Keratinocyte (primary cell): ENCODE data around the gene CHGA. TPM values are rescaled to one million over a fixed set of nuclear protein-coding genes. Genes with fewer than 3 reads are reported as not detected.

Source experiments
- DNase-seq: peaks from one replicate; pipeline ENCODE4 v3.0.0-alpha.2; 2011; ENCODE audit warnings: low read depth, missing footprints, low spot score
- FAIRE-seq: peaks from 2 replicates; lab custom pipeline; 2011; peaks lifted over from hg19 to GRCh38; lab: Jason Lieb, UNC
- H2AFZ ChIP-seq: 2 replicates; pipeline ENCODE4 v1.6.0; 2012; ENCODE audit warnings: low read length, control low read depth, inconsistent platforms; ENCODE audit not compliant: control insufficient read depth
- H3K27ac ChIP-seq: 2 replicates; pipeline ENCODE4 v1.5.1; 2011; ENCODE audit warnings: low read length; ENCODE audit not compliant: control insufficient read depth, insufficient read depth
- H3K27me3 ChIP-seq: 3 replicates; pipeline ENCODE4 v1.6.0; 2011; ENCODE audit warnings: low read length; ENCODE audit not compliant: control insufficient read depth, insufficient read depth; ENCODE audit errors: extremely low read depth
- H3K36me3 ChIP-seq, 2 experiments: 2 replicates in 1 of 2; 3 replicates in 1 of 2; pipeline ENCODE4 v1.5.1; 2011; ENCODE audit warnings: low read length in 2 of 2, mild to moderate bottlenecking in 1 of 2; ENCODE audit not compliant: control insufficient read depth in 2 of 2, insufficient read depth in 2 of 2; ENCODE audit errors: extremely low read depth in 1 of 2
- H3K4me1 ChIP-seq: 3 replicates; pipeline ENCODE4 v1.5.1; 2011; ENCODE audit warnings: low read length; ENCODE audit not compliant: control insufficient read depth, insufficient read depth; ENCODE audit errors: extremely low read depth
- H3K4me2 ChIP-seq: 3 replicates; pipeline ENCODE4 v1.6.0; 2011; ENCODE audit warnings: low read depth, low read length; ENCODE audit not compliant: control insufficient read depth, insufficient read depth; ENCODE audit errors: extremely low read depth
- H3K4me3 ChIP-seq, 3 experiments: fragments of 200-600 bp in 1 of 3; sonication (generic) in 1 of 3; 2 replicates in 2 of 3; 3 replicates in 1 of 3; pipeline ENCODE4 v1.5.1; 2011 to 2016; ENCODE audit warnings: low read length in 3 of 3, mild to moderate bottlenecking in 3 of 3, control low read depth in 2 of 3, inconsistent platforms in 1 of 3, low read depth in 1 of 3, mixed read lengths in 1 of 3, mixed run types in 1 of 3, moderate library complexity in 1 of 3; ENCODE audit not compliant: control insufficient read depth in 2 of 3, insufficient read depth in 2 of 3; ENCODE audit errors: extremely low read depth in 1 of 3
- H3K79me2 ChIP-seq: 2 replicates; pipeline ENCODE4 v1.6.0; 2012; ENCODE audit warnings: low read length; ENCODE audit not compliant: control insufficient read depth, insufficient read depth
- H3K9ac ChIP-seq: 3 replicates; pipeline ENCODE4 v1.6.0; 2011; ENCODE audit warnings: low read length; ENCODE audit not compliant: control insufficient read depth, insufficient read depth; ENCODE audit errors: extremely low read depth
- H3K9me1 ChIP-seq: 3 replicates; pipeline ENCODE4 v1.6.0; 2011; ENCODE audit warnings: low read length; ENCODE audit not compliant: control insufficient read depth, insufficient read depth; ENCODE audit errors: extremely low read depth
- H3K9me3 ChIP-seq: 2 replicates; pipeline ENCODE4 v1.5.1; 2012; ENCODE audit warnings: low read depth, low read length; ENCODE audit not compliant: control insufficient read depth
- H4K20me1 ChIP-seq: 3 replicates; pipeline ENCODE4 v1.6.0; 2011; ENCODE audit warnings: low read length; ENCODE audit not compliant: control insufficient read depth, insufficient read depth; ENCODE audit errors: extremely low read depth
- EZH2 ChIP-seq: IDR thresholded peaks from one replicate; pipeline ENCODE4 v1.6.1; 2012; ENCODE audit warnings: inconsistent platforms, mild to moderate bottlenecking, low read length, moderate library complexity
- dilution Hi-C: fragments of 300-500 bp; cut with MboI; formaldehyde crosslinking; loops from one replicate; pipeline ENCODE4 v1.7.0; 2020; ENCODE audit warnings: low sequenced_read_pairs; ENCODE audit not compliant: extremely low pct_ligation_motif_present
- polyA minus RNA-seq, 3 experiments: library from RNA; depleted of rRNA, polyadenylated mRNA; stranded (reverse); fragments of >200 nt; gene quantifications; 1 replicate in 1 of 3; 2 replicates in 1 of 3; 3 replicates in 1 of 3; pipeline ENCODE4 v1.2.3, GENCODE V29; 2011
- polyA plus RNA-seq, 5 experiments: library from polyadenylated mRNA; depleted of rRNA in 3 of 5; stranded (reverse) in 3 of 5; stranded (forward) in 1 of 5; unstranded in 1 of 5; fragments of >200 nt; gene quantifications; 1 replicate in 1 of 5; 2 replicates in 3 of 5; 3 replicates in 1 of 5; pipeline versions ENCODE4 v1.2.1 to v1.2.3, GENCODE V29; 2011 to 2012; ENCODE audit warnings: missing spikeins in 2 of 5, low read depth in 1 of 5, low replicate concordance in 1 of 5
- TF ChIP-seq, protein P1 (sequence below), 3 experiments: IDR thresholded peaks in 1 of 3; conservative IDR thresholded peaks in 1 of 3; optimal IDR thresholded peaks in 1 of 3; 2 replicates in 2 of 3; 3 replicates in 1 of 3; pipeline versions ENCODE3 to v1.5.1; 2011; ENCODE audit warnings: low read length in 3 of 3, mild to moderate bottlenecking in 3 of 3, moderate library complexity in 2 of 3, control low read depth in 1 of 3, inconsistent platforms in 1 of 3; ENCODE audit not compliant: insufficient read depth in 2 of 3; ENCODE audit errors: extremely low read depth in 1 of 3

The CHGA gene, protein sequence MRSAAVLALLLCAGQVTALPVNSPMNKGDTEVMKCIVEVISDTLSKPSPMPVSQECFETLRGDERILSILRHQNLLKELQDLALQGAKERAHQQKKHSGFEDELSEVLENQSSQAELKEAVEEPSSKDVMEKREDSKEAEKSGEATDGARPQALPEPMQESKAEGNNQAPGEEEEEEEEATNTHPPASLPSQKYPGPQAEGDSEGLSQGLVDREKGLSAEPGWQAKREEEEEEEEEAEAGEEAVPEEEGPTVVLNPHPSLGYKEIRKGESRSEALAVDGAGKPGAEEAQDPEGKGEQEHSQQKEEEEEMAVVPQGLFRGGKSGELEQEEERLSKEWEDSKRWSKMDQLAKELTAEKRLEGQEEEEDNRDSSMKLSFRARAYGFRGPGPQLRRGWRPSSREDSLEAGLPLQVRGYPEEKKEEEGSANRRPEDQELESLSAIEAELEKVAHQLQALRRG
- polyA plus RNA-seq (0.04 to 0.08 TPM in 2 of 3 replicates, not detected in the other), polyA minus RNA-seq (6.7 TPM in 1 of 3 replicates, not detected in the others)
- polyA plus RNA-seq (2011; ENCODE audit: low read depth), result not detected
- 0.08 TPM in 1 of 2 replicates, not detected in the other for polyA plus RNA-seq (2011; cell fraction: cytosol; rRNA removed)
- 0.14 TPM in 1 of 2 replicates, not detected in the other for polyA plus RNA-seq (2011; cell fraction: nucleus; rRNA removed)
- polyA plus RNA-seq (2012; ENCODE audit: low replicate concordance), result 0.18 TPM in 1 of 2 replicates, not detected in the other
- polyA minus RNA-seq (2011; cell fraction: cytosol; rRNA and poly(A)+ RNA removed), result not detected
- polyA minus RNA-seq (2011; cell fraction: nucleus; rRNA and poly(A)+ RNA removed), result not detected in 2 replicates

DNA sequence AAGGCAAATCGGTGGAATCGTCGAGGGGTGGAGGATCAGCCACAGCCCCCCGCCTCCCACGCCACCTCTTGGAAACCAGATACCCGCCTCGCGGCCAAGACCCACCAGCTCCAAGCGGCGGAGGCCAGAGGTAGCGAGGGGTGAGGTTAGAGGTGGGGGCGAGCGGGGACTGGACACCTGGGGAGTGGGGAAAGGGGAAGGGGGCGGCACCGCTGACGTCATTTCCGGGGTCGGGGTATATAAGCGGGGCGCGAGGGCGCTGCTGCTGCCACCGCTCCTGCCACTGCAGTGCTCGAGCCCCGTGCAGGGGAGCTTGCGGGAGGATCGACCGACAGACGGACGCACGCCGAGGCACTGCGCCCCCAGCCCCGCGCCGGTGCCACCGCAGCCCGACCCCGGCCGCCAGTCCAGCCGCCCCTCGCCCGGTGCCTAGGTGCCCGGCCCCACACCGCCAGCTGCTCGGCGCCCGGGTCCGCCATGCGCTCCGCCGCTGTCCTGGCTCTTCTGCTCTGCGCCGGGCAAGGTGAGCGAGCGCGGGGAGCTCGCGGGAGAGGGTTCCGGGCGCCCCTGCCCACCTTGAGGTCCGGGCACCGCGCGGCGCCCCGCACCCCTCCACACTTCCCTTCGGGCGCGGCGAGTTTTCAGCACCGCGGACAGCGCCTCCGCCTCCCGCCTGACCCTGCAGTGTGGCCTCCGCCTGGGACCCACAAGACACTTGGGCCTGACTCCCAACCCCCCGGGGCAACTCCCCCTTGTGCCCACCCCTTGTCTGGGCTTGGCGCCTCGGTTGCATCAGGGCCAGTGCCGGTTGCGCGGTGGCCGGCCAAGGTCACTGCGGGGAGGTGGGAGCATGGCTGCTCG is at the start of gene CHGA:
Gene CHGA (plus strand): TSS at position 268 of the 861 bp plus-strand sequence. CDS start 210 bp downstream, at position 478.
- Histone ChIP-seq H3K27ac (no peak within 1 kb of the TSS), H3K79me2 (no peaks in the 10 kb centered on the region), H2AFZ (no peak within 1 kb of the TSS), H3K36me3 (no peaks in the 10 kb centered on the region), H3K9ac (no peak within 1 kb of the TSS), H3K9me1 (no peaks in the 10 kb centered on the region), H3K27me3 (peaks cover 19% of the 10 kb centered on the region), H4K20me1 (no peaks in the 10 kb centered on the region), H3K4me3 (no peak within 1 kb of the TSS), H3K9me3 (no peaks in the 10 kb centered on the region), H3K4me2 (no peak within 1 kb of the TSS), H3K4me1 (peaks cover 28% of the 10 kb centered on the region)
- DNase-seq (no peak), FAIRE-seq (no peak)
- TF ChIP-seq EZH2, result peak; percentile 43
- TF ChIP-seq, protein P1, sequence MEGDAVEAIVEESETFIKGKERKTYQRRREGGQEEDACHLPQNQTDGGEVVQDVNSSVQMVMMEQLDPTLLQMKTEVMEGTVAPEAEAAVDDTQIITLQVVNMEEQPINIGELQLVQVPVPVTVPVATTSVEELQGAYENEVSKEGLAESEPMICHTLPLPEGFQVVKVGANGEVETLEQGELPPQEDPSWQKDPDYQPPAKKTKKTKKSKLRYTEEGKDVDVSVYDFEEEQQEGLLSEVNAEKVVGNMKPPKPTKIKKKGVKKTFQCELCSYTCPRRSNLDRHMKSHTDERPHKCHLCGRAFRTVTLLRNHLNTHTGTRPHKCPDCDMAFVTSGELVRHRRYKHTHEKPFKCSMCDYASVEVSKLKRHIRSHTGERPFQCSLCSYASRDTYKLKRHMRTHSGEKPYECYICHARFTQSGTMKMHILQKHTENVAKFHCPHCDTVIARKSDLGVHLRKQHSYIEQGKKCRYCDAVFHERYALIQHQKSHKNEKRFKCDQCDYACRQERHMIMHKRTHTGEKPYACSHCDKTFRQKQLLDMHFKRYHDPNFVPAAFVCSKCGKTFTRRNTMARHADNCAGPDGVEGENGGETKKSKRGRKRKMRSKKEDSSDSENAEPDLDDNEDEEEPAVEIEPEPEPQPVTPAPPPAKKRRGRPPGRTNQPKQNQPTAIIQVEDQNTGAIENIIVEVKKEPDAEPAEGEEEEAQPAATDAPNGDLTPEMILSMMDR (optimal IDR thresholded peaks at IDR 0.05 in 1 of 3, IDR thresholded peaks at IDR 0.05 in 1 of 3, conservative IDR thresholded peaks at IDR 0.05 in 1 of 3; ENCODE audit: extremely low read depth in 1 of 3, insufficient read depth in 2 of 3, low read length in 3 of 3), result no peak
- dilution Hi-C loops, result no loop called here

DNA sequence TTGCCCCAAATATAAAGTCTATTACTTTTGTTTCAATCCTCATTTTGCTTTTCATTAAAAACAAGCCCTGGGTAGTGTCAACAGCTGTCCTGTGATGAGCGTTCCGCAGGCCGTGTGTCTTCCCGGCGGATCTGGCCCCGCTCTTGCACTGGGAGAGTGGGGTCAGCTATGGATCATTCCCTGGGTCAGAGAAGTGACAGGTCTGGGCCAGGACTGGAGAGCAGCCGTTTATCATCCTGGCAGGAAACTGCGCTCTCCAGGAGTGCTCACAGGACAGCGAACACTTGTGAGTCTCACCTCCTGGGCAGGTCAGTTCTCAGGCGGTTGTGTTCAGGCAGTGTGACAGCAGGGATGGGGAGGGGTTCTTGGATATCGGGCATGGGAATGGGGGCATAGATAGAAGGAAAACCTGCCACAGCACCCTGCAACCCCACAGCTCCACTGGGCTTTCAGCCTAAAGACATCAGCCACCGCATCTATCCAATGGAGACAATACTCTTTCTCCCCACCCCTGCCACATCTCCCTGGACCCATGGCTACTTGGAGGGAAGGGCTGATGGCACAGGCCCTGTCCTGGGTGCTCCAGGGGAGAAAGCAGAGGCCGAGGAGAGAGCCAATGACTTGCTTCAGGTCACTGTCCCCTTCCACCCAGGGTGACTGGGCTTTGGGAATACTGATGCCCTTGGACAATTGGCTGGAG is 47.8 kb upstream of the CHGA start:
- H3K4me3 ChIP-seq, result no peak overlapping the region
- no peaks in the 10 kb centered on the region for H3K9me1 ChIP-seq
- H3K27ac ChIP-seq, result no peak overlapping the region
- FAIRE-seq (no peak), DNase-seq (no peak)
- no peak overlapping the region for H2AFZ ChIP-seq
- no peaks in the 10 kb centered on the region for H3K36me3 ChIP-seq
- no peaks in the 10 kb centered on the region for H4K20me1 ChIP-seq
- TF ChIP-seq EZH2, result peak; percentile 40
- TF ChIP-seq, protein P1 (optimal IDR thresholded peaks at IDR 0.05 in 1 of 3, IDR thresholded peaks at IDR 0.05 in 1 of 3, conservative IDR thresholded peaks at IDR 0.05 in 1 of 3; ENCODE audit: extremely low read depth in 1 of 3, insufficient read depth in 2 of 3, low read length in 3 of 3), result no peak
- dilution Hi-C loops, result no loop called here
- H3K79me2 ChIP-seq, result no peaks in the 10 kb centered on the region
- H3K4me2 ChIP-seq, result no peak overlapping the region
- H3K4me1 ChIP-seq, result no peaks in the 10 kb centered on the region
- H3K9me3 ChIP-seq, result no peaks in the 10 kb centered on the region
- peaks cover 24% of the 10 kb centered on the region for H3K27me3 ChIP-seq
- H3K9ac ChIP-seq, result no peak overlapping the region
